COLO668 (cell line): ENCODE data around the gene PHAF1.
A peak's percentile ranks its signal among the peaks of the same experiment; 100 is the strongest.
"Not testable (repeated sequence)": the region's sequence is repeated elsewhere in the genome, so short reads cannot be mapped to it uniquely, and the experiment has no call there.

Experiments
- DNase-seq: peaks from one replicate; lab custom pipeline; 2025; ENCODE audit not compliant: unreplicated experiment; lab: John Stamatoyannopoulos, UW

Gene PHAF1

GRCh38 chr16:67104845-67105244 is 4.9 kb upstream of the PHAF1 start:
- DNase-seq = no peak

GRCh38 chr16:67105246-67105645 is 4.5 kb upstream of the PHAF1 start:
- no peak for DNase-seq

DNA sequence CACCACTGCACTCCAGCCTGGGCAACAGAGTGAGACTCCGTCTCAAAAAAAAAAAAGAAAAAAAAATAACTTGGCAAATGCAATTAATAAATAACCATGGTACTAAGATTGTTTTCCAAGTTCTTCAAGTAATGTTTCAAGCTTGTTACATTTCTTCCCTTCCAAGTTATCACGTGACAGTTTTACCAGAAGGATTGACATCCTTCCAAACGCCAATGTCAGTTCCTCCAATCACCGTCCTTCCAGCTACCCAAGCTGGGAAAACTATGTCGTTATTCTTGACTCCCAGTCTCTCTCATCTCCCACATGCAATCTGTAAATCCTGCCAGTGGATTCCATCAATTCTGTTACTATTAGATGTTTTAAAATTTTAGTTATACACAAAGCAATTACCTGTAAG is 3.9 kb upstream of the PHAF1 start:
- DNase-seq = no peak

DNA sequence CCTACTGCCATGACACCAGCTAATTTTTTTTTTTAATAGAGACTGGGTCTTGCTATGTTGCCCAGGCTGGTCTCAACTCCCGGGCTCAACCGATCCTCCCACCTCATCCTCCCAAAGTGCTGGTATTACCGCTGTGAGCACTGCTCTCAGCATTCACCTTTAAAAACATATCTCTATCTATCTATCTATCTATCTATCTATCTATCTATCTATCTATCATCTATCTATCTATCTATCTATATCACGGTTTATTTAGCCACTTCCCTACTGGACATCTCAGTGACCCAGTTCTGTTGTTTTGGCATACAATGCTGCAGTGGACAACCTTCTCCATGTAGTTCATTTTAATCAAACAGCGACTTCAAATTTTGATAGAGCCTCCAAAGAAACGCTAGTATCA is 1.3 kb upstream of the PHAF1 start:
- DNase-seq = no peak

DNA sequence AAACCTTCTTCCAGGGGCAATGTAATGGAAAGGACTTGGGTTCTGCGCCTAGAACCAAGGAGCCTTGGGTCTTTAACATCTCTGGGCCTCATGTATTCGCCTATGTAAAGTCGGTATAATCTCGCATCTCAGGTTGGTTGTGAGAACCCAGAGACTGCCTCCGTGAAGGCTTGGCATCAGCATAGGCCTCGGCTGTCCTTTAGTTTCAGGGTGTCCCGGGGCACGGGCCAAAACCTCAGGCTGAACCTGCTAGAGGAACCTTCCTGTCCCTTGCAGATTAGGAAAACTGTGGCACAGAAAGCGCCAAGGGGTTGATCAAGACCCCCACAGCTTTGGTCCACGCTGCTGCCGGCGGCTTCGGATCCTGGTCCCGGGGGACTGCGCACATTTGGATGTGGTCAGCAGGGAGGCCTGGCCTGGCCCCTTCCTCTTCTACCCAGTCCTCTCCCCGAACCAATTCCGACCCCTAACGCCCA is 772 bp upstream of the PHAF1 start:
- DNase-seq = no peak

- no peak for DNase-seq
These were observed 2.3 kb downstream of the PHAF1 start for GRCh38 chr16:67111951-67112444.

DNA sequence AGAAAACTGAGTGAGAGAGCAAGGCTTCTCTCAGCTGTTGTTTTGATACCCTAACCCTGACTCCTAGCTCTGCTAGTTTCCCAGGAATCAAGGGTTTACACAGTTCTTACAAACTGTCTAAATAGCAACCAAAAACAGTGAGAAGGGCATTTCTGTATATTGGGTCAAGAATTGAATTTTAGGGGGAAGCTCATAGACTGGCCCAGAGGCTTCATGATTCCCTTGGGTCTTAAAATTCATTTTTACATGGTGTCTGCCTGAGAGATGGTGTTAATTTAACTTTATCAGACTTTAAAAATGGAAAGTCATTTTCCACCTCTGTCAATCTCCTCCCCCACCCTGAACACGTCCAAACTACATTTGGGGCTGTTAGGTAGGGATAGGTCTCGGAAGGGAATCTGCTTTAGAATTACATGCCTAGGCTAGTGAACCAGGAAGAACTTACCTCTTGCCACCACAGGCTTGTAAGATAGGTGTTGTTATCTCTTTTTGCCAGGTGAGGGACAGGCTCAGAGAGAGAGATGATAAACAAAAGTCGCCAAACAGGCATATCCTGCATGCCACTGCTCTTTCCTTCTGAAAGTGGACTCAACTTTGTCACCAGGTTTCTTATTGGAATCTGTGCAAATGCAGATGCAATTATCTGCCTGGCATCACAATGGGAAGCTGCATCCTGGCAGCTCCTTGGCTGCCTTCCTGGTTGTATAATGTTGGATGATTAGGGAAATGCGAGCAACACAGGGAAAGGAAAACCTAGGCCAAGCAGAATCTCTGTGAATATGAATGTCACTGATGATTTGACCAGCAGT is 3.1 kb downstream of the PHAF1 start:
- DNase-seq = no peak

DNA sequence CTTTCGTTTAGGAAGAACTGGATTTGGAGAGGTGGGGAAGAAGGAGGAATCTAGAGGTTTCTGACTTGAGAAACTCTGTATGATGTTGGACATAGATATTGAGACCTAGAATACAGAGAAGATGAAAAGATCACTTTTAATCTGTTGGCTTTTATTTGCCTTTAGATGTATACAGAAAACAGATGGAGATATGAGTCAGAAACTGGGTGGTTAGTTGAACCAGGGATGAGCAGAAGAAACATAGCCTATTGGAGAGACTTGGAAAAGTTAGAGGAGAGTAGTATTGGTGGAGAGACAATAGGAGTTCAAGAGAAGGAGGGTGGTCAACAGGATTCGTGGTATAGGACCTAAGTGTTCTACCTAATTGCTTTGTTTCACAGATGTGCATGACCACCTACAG is 5.1 kb downstream of the PHAF1 start:
- DNase-seq = no peak

DNA sequence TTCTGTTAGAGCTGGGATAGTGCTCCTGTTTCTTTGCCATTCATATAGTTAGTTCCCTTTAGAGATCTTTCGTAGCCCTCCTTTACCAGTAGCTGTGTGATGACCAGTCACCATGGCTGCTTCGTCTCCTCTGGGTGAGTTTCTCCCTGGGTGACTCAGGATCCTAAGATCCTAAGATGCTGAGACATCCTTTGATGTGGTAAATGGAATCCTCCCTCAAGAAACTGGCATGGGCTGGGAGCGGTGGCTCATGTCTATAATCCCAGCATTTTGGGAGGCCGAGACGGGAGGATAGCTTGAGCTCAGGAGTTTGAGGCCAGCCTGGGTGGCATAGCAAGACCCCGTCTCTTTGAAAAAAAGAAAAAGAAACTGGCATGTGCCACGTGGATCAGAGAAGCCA is 5.9 kb downstream of the PHAF1 start:
- no peak for DNase-seq

DNA sequence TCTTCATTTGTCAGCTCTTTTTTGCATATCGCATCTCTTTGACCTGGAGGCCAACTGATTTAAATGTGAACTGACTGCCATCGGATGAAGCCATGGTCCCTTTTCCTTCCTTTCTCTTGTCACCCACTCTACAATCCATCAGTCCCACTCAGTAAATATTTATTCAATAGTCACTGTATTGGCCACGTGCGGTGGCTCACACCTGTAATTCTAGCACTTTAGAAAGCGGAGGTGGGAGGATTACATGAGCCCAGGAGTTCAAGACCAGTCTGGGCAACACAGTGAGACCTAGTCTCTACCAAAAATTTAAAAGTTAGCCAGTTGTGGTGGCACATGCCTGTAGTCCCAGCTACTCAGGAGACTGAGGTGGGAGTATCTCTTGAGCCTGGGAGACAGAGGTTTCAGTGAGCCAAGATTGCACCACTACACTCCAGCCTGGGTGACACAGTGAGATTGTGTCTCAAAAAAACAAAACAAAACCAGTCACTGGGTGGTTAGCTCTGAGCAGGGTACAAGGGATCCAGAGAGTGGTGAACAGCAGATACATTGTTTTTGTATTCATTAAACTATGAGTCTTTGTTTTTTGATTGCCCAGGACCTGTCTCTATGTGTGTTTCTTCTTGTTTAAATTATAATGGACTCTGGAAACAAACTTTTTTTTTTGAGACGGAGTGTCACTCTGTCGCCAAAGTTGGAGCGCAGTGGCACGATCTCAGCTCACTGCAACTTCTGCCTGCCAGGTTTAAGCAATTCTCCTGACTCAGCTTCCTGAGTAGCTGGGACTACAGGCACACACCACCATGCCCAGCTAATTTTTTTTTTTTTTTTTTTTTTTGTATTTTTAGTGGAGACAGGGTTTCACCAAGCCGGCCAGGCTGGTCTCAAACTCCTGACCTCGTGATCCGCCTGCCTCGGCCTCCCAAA is 6.9 kb downstream of the PHAF1 start:
- peak; percentile 47 for DNase-seq

GRCh38 chr16:67117716-67118115 is 8.0 kb downstream of the PHAF1 start:
- no peak for DNase-seq

- DNase-seq = no peak
These were observed 10.3 kb downstream of the PHAF1 start for GRCh38 chr16:67120025-67120424.

GRCh38 chr16:67122799-67123198 is 13.1 kb downstream of the PHAF1 start:
- DNase-seq = not testable (repeated sequence)

DNA sequence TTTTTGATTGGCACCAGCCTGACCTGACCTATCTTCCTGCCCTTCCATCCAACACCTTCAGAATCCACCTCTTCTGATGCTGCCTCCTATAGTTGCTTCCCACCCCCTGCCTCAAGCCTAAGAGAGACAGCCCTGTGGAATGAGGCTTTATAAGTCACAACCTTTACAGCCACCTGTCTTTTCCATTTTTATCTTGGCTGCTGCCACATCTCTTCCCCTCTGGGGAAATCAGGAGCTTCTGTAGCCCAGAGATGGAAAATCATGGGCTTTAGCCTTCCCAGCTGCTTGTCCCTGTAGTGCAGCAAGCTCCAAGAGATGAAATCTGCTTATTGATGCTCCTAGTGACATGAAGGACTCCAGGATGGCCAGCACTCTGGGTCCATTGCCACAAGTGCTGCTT is 18.7 kb downstream of the PHAF1 start:
- DNase-seq = no peak

DNA sequence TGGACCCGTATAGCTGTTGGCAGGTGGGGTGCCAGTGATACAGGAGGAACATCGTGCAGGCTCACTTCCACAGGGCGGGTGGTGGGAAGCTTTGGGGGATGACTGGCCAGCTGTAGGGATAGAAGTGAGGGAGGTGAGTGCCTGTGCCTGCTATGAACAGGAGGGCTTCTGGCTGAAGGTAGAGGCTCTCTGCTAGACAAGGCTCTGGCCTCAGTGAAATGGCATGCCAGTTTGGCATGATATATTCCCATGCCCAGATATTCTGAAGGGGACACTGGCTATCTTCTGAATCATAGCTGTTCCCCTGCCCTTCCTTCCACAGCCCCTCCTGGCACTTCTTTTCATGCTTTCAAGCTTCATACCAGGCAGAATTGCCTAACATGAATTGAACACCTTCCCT is 19.1 kb downstream of the PHAF1 start:
- no peak for DNase-seq

- no peak for DNase-seq
These were observed 19.7 kb downstream of the PHAF1 start for GRCh38 chr16:67129422-67129821.

DNA sequence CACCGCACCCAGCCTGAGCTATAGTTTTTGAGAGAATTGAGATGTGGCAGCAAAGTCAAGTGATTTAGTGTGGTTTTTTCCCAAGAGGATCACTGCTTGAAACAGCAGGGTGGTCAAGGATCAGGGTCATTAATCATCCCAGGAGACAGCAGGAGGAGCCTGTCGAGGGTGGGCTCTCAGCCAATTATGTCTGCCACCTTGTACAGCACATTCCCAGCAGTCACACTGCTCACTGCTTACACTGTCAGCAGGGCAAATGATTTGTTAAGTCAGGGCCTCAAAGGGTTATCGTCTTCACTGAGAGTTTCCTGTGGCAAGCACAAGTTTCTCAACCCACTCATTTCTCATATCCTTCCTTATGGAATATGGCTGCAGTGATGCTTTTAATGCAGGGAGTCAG is 27.9 kb downstream of the PHAF1 start:
- no peak for DNase-seq

DNA sequence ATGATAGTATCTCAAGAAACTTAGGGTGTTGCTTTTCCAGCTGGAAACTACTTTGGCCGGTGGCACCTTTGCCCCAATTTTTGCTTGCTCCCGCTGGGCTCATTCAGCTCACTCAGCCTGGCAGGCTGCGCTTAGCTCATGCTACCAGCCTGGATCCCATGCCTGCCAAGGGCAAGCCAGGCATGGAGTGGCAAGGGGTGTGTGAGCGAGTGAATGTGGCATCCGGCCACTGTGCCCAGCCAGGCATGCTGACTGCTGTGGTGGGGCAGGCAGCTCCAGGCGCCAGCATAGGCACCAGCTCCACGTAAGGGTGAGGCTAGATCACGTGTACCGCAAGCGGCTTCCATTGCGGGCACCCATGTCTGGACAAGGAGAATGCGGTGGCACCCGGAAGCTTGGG is 31.6 kb downstream of the PHAF1 start:
- no peak for DNase-seq

DNA sequence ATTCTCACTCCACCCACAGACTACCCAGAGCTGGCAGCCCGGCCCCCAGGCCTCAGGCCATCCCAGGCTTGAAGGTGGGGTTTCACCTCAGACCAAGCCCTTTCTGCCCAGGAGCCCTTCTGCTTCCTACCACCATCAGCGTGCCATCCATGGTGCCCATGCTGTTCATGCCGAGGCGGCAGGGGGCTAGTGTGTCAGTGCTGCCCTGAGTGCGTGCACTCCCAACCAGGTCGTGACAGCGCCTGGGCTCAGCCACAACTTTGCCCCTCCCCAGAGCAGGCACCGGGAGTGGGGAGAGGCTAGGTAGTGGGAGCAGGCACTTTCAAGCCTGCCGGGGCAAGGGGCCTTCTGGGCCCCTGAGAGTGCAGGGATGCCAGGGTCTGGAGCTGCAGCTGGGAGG is 32.6 kb downstream of the PHAF1 start:
- no peak for DNase-seq

GRCh38 chr16:67144943-67145342 is 35.2 kb downstream of the PHAF1 start:
- no peak for DNase-seq

GRCh38 chr16:67145746-67146145 is 36.0 kb downstream of the PHAF1 start:
- no peak for DNase-seq
